GM10266 (cell line): ENCODE results near the gene FAM193B.

Source experiments
- DNase-seq: peaks from one replicate; pipeline ENCODE4 v3.0.0; 2012; ENCODE audit errors: extremely low spot score
- CTCF ChIP-seq: IDR thresholded peaks from 2 replicates; pipeline ENCODE4 v1.5.1; 2012; ENCODE audit warnings: mild to moderate bottlenecking, low read depth; ENCODE audit not compliant: control insufficient read depth, insufficient read depth; ENCODE audit errors: missing control alignments

Gene FAM193B

DNA sequence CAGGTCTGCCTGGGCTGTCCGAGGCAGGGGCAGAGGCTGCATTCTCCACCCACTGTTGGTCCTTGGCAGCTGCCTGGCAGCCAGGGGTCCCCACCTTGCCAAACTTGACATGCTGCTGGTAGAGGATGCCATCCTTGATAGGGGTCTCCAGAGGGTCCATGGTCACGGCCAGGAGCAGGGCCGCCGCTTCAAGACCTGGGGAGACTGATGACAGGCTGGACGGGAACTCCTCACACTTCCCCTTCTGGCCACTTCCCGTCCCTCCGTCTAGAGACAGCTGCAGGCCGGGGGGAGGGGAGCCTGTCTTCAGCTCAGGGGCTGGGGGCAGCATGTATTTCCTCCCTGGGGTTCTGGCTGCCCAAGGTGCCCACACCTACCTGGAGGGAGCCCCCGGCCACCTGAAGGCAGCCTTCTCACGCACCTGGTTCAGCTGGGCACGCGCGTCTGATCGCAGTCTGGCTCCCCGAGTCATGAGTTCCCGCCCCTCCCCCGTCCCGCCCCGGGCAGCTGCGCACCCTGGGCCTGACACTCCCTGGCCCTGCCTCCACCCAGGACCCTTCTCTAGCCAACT, 44.9 kb downstream of the FAM193B start, which contains the start of gene DOK3:
DOK3 (minus strand) TSS at position 446 of the 571 bp plus-strand sequence; CDS start at position 160, 286 bp downstream.
- TF ChIP-seq CTCF: no peak
- no peak for DNase-seq

GRCh38 chr5:177508837-177509236, 45.5 kb downstream of the FAM193B start:
- no peak for TF ChIP-seq CTCF
- peak; percentile 65 for DNase-seq

DNA sequence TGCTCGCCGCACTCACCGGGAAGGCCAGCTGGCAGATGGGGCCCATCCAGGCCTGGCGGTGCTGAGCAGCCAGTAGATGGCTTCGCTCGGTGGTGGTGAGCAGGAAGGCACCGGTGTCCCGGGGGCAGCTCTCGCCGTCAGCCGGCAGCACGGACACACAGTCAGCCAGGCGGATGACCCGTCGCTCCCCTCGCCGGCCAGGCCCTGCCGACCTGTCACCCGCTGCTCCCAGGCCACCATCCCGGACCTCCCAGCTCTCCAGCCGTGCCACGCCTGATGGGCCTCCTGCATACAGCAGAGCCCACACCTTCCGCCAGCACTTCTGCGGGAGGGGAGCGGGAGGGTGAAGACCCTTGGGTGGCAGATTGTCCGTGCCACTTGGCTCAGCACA, 46.1 kb downstream of the FAM193B start:
- DNase-seq: no peak

DNA sequence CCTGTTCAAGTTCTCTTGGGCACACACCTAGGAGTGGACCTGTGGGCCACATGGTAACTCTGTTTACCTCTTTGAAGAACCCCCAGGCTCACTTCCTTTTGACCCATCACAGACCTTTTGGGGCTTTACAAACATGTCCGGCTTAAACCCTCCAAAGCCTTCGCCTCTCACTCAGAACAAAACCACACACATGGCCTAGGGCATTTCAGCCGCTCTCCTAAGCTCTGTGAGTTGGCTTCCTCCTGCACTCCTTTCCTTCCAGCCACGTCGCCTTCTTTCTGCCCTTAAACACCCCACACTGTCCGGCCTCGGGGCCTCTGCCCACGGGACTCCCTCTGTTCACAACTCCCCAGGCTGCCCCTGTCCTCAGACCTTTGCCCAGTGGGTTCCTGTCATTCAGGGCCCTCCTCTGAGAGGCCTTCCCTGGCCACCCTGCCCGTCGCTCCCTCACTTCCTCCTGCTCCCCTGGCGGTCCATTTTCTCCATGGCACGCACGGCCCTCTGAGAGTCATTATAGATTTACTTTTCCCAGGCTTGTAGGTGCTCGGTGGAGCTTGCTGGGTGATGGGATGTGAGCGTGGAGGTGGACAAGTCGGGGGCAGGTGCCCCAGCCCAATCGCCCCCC, 46.7 kb downstream of the FAM193B start:
- no peak for TF ChIP-seq CTCF
- no peak for DNase-seq

More for the DNA sequence above, 46.1 kb downstream of the FAM193B start:
- no peak for TF ChIP-seq CTCF

DNA sequence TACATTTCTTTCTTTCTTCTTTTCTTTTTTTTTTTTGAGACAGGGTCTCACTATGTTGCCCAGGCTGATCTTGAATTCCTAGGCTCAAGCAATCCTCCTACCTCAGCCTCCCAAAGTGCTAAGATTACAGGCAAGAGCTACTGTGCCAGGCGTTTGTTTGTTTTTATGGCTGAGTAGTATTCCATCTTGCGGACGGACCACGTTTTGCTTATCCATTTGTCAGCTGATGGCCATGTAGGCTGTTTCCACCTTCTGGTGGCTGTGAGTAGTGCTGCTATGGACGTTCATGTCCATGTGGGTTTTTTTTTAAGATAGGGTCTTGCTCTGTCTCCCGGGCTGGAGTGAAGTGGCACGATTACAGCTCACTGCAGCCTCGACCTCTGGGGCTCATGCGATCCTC, 47.2 kb downstream of the FAM193B start:
- peak; percentile 3 for TF ChIP-seq CTCF
- DNase-seq: no peak

GRCh38 chr5:177505075-177505474, 49.3 kb downstream of the FAM193B start:
- no peak for TF ChIP-seq CTCF
- no peak for DNase-seq

- TF ChIP-seq CTCF: no peak
- DNase-seq: no peak
Measured at GRCh38 chr5:177504086-177505056, 50.0 kb downstream of the FAM193B start.
